Measurements from ENCODE around the gene PRKG1. TPM values are rescaled to one million over a fixed set of nuclear protein-coding genes. Genes with fewer than 3 reads are reported as not detected.

The PRKG1 gene
- total RNA-seq, 2 donors from 2014 or later, result 1.3 to 2.7 TPM

- no peaks in the 10 kb centered on the region for H3K27me3 ChIP-seq (ENCODE audit: control insufficient read depth, insufficient read depth, low read length, poor library complexity, severe bottlenecking)
- no peak for TF ChIP-seq CTCF (conservative IDR thresholded peaks at IDR 0.05)
- 93% methylated on average over 1 of the region's 1 CpG; no CpG with 5 or more reads in 1 of the 2 experiments for WGBS, 2 experiments (ENCODE audit: insufficient coverage in 1 of 2, insufficient read length in 1 of 2)
Measured at GRCh38 chr10:52287866-52288265, 1213.6 kb downstream of the PRKG1 start.

GRCh38 chr10:52297747-52298146 lies 1223.5 kb downstream of the PRKG1 start:
- Mint-ChIP-seq H3K4me1 (no peaks in the 10 kb centered on the region), H3K36me3 (ENCODE audit: low read depth) (no peaks in the 10 kb centered on the region), H3K27ac (no peak overlapping the region), H3K9me3 (peaks cover 2% of the 10 kb centered on the region), H3K27me3 (ENCODE audit: insufficient read depth) (no peaks in the 10 kb centered on the region), H3K4me3 (no peak overlapping the region)
- H3K4me3 ChIP-seq (ENCODE audit: low read length), result no peak overlapping the region
- no peak overlapping the region for H3K9ac ChIP-seq (ENCODE audit: extremely low read depth, low read length, poor library complexity, severe bottlenecking)
- H3K27ac ChIP-seq (ENCODE audit: low read depth, low read length), result no peak overlapping the region
- TF ChIP-seq CTCF (conservative IDR thresholded peaks at IDR 0.05), result no peak
- H3K27me3 ChIP-seq (ENCODE audit: control insufficient read depth, insufficient read depth, low read length, poor library complexity, severe bottlenecking), result no peaks in the 10 kb centered on the region
- no peaks in the 10 kb centered on the region for H3K36me3 ChIP-seq (ENCODE audit: control insufficient read depth, insufficient read depth, low read length)
- H3K4me1 ChIP-seq (ENCODE audit: control insufficient read depth, insufficient read depth, low read length), result no peaks in the 10 kb centered on the region
- DNase-seq, result no peak
- H3K9me3 ChIP-seq (ENCODE audit: control insufficient read depth, low read length), result peaks cover 10% of the 10 kb centered on the region
- 84 to 86% methylated on average over 4 of the region's 4 CpGs for WGBS, 2 experiments (ENCODE audit: insufficient coverage in 1 of 2, insufficient read length in 1 of 2)

More at GRCh38 chr10:52287866-52288265, 1213.6 kb downstream of the PRKG1 start:
- Mint-ChIP-seq H3K4me1 (peaks cover 14% of the 10 kb centered on the region), H3K27ac (no peak overlapping the region), H3K36me3 (ENCODE audit: low read depth) (no peaks in the 10 kb centered on the region), H3K9me3 (peaks cover 2% of the 10 kb centered on the region), H3K4me3 (no peak overlapping the region), H3K27me3 (ENCODE audit: insufficient read depth) (no peaks in the 10 kb centered on the region)
- Histone ChIP-seq H3K4me1 (ENCODE audit: control insufficient read depth, insufficient read depth, low read length) (no peaks in the 10 kb centered on the region), H3K4me3 (ENCODE audit: low read length) (no peak overlapping the region), H3K36me3 (ENCODE audit: control insufficient read depth, insufficient read depth, low read length) (no peaks in the 10 kb centered on the region), H3K9me3 (ENCODE audit: control insufficient read depth, low read length) (no peaks in the 10 kb centered on the region), H3K27ac (ENCODE audit: low read depth, low read length) (no peak overlapping the region), H3K9ac (ENCODE audit: extremely low read depth, low read length, poor library complexity, severe bottlenecking) (no peak overlapping the region)
- DNase-seq, result no peak

GRCh38 chr10:52300599-52301277 lies 1226.5 kb downstream of the PRKG1 start:
- H3K27me3 Mint-ChIP-seq (ENCODE audit: insufficient read depth), result no peaks in the 10 kb centered on the region
- WGBS, 2 experiments (ENCODE audit: insufficient coverage in 1 of 2, insufficient read length in 1 of 2), result 92 to 96% methylated on average over 4 of the region's 4 CpGs
- no peak overlapping the region for H3K4me3 Mint-ChIP-seq
- no peaks in the 10 kb centered on the region for H3K4me1 Mint-ChIP-seq
- TF ChIP-seq CTCF (conservative IDR thresholded peaks at IDR 0.05), result no peak
- Histone ChIP-seq H3K4me3 (ENCODE audit: low read length) (no peak overlapping the region), H3K4me1 (ENCODE audit: control insufficient read depth, insufficient read depth, low read length) (no peaks in the 10 kb centered on the region), H3K27ac (ENCODE audit: low read depth, low read length) (no peak overlapping the region), H3K36me3 (ENCODE audit: control insufficient read depth, insufficient read depth, low read length) (no peaks in the 10 kb centered on the region), H3K27me3 (ENCODE audit: control insufficient read depth, insufficient read depth, low read length, poor library complexity, severe bottlenecking) (no peaks in the 10 kb centered on the region), H3K9ac (ENCODE audit: extremely low read depth, low read length, poor library complexity, severe bottlenecking) (no peak overlapping the region), H3K9me3 (ENCODE audit: control insufficient read depth, low read length) (peaks cover 10% of the 10 kb centered on the region)
- no peak overlapping the region for H3K27ac Mint-ChIP-seq
- peak; percentile 37 for DNase-seq
- H3K36me3 Mint-ChIP-seq (ENCODE audit: low read depth), result no peaks in the 10 kb centered on the region
- H3K9me3 Mint-ChIP-seq, result peaks cover 2% of the 10 kb centered on the region
